Measurements from ENCODE around the gene DNMT3L. TPM values are rescaled to one million over a fixed set of nuclear protein-coding genes. Genes with fewer than 3 reads are reported as not detected.

DNMT3L gene
- polyA plus RNA-seq, 4 donors: 0.72 TPM; not detected in 3

DNA sequence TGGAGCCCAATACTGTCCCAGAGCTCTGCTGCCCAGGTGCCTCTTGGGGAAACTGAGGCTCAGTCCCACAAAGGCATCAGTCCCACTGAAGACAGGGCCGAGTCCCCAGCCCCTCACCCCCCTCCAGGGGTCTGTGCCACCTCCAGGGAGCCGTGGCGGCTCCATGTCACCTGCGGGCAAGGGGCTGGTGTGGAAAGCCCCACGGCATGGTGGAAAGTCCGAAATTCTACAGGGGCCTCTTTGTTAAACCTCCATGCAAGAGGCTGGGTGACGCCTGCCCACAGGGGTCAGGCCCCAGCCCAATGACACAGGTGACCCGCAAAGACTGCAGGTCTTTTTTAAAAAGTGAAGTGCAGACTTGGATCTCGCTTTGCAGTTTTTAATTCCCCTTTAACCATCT is 20.7 kb upstream of the DNMT3L start:
- no peak for DNase-seq (ENCODE audit: low read depth in 4 of 4, low spot score in 3 of 4)

- DNase-seq (ENCODE audit: low read depth in 4 of 4, low spot score in 3 of 4): no peak
Observed at GRCh38 chr21:44281801-44282200, 20.1 kb upstream of the DNMT3L start.

DNA sequence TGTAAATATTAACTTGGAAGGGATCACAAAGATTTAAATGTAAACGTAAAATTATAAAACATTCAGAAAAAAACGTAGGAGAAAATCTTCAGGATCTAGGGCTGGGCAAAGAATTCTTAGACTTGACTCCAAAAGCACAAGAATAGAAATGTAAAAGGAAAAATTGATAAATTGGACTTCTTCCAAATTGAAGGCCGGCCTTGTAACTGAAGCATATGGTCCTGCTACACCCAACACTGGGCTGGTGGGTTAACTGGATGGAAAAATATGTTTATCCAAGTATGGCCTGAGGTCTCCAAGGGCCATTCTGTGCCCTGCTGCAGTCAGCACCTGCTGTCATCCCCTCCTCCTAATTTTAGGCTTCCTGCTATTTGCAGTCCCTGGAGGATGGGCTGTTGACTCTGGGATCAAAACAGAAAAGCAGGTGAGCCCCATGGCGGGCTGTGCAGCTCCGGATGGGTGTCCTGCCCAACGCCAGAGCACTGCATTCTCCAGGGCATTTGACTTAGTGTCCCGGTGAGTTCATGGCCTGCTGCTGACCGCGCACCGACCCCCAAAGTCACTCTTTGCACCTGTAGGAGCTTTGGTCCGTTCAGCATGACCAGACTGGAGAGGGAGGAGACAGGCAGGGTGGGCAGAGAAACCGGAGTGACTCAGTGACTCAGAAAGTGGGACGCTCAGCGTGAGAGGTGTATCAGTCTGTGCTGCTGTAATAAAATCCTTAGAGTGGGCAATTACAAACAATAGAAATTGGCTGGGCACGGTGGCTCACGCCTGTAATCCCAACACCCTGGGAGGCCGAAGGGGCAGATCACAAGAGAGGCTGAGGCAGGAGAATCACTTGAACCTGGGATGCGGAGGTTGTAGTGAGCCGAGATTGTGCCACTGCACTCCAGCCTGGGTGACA is 17.9 kb upstream of the DNMT3L start:
- DNase-seq (ENCODE audit: low read depth in 4 of 4, low spot score in 3 of 4): no peak

- no peak for DNase-seq (ENCODE audit: low read depth in 4 of 4, low spot score in 3 of 4)
Observed at GRCh38 chr21:44275041-44275440, 13.3 kb upstream of the DNMT3L start.

- no peak for DNase-seq (ENCODE audit: low read depth in 4 of 4, low spot score in 3 of 4)
Observed at GRCh38 chr21:44273046-44273445, 11.3 kb upstream of the DNMT3L start.

DNA sequence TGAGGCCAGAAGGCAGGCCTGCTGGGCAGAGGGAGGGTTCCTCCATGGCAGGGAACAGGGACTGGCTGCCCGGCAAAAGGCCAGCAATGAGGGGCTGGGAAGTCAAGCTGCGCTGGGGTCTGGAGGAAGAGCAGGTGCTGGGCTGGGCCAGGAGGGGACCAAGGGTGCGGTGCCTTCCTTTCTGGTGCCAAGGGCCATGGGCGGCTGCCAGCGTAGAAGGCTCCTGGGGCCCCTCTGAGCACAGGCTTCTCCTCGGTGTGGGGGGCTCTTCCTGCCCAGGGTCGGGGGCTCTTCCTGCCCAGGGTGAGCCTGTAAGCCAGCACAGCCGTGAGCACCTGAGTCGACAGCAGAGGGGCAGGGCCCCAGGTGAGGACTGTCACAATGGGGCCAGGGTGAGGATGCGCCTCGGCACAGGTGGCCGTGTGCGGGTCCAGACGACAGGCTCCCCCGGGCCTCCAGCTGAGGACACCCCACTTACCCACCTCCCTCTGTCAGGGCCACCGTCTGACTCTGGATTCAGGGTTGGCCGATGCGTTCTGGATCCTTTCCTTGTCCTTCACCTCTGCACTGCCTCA is 10.7 kb upstream of the DNMT3L start:
- no peak for DNase-seq (ENCODE audit: low read depth in 4 of 4, low spot score in 3 of 4)

DNA sequence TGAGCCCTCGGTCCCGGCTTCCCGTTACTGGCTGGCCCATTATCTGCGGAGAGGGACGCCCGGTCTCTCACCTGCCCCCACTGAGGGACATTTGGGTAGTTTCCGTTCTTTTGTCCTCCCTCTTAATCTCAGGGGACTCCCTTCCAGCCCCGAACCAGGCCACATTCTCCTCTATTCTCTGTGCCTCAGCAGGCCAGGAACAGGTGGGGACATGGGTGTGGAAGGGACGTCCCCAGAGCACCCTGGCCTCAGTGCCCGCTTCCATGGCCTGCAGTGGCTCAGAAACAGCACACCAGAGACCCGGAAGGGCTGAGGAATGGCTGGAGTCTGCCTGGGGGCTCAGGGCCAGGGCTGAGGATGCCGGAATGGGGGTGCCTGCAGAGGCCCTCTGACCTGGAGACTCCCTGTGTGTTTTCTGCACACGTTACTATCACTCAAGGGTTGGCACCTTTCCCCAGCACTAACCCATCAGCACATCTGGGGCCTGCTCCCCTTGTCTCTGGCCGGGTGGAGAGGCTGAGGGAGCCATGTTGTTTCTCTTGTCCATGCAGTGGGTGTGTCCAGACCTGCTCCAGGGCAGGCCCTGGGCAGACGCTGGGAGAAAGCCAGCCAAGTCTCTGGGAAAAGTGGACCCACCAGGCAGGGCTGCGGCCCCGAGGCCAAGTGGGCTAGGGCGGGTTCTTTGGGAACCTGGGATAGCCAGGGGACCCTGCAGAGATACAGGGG is 10.0 kb upstream of the DNMT3L start:
- DNase-seq (ENCODE audit: low read depth in 4 of 4, low spot score in 3 of 4): no peak

GRCh38 chr21:44269090-44269489 is 7.4 kb upstream of the DNMT3L start:
- no peak for DNase-seq (ENCODE audit: low read depth in 4 of 4, low spot score in 3 of 4)

GRCh38 chr21:44267655-44268142 is 6.0 kb upstream of the DNMT3L start:
- DNase-seq (ENCODE audit: low read depth in 4 of 4, low spot score in 3 of 4): no peak

DNA sequence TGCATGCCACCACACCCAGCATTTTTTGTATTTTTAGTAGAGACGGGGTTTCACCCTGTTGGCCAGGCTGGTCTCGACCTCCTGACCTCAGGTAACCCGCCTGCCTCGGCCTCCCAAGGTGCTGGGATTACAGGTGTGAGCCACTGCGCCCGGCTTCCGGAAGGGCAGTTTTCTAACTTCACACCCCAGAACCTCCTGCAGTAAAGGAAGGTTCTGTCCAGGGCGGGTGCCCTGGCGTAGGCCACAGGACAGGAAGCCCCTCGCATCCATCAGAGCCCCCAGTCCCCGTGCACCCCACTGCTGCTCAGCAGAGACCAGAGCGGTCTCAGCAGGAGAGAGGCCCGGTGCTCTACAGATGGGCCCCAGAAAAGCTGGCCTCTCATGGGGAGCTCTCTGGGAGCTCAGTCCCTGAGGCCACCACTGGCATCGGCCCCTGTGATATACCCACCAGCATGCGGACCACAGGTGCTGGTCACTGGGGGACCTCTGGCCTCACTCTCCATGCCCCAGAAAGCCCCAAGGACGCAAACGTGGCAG is 4.1 kb upstream of the DNMT3L start:
- DNase-seq (ENCODE audit: low read depth in 4 of 4, low spot score in 3 of 4): no peak

DNA sequence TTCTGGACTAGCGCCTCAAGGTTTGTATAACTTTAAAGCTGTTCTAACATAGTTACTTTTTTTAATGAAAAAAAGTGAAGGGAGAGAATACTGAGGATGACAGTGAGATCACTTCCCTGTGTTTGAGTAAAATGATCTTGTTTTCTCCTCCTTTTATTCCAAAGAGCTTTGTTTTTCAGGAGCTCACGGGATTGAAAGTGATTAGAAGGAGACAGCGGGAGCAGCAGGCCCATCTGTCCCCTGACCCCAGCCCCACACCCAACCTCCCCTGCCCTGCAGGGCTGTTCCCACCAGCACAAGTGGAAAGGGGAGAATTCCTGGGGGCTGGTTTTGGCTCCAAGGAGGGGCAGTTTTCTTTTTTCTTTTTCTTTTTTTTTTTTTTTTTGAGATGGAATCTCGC is 2.1 kb upstream of the DNMT3L start:
- DNase-seq (ENCODE audit: low read depth in 4 of 4, low spot score in 3 of 4): no peak

GRCh38 chr21:44263221-44263760 is 1.6 kb upstream of the DNMT3L start:
- no peak for DNase-seq (ENCODE audit: low read depth in 4 of 4, low spot score in 3 of 4)

GRCh38 chr21:44262338-44263056 is 800 bp upstream of the DNMT3L start:
- no peak for DNase-seq (ENCODE audit: low read depth in 4 of 4, low spot score in 3 of 4)

- no peak for DNase-seq (ENCODE audit: low read depth in 4 of 4, low spot score in 3 of 4)
Observed at GRCh38 chr21:44260791-44261631, 686 bp downstream of the DNMT3L start.

DNA sequence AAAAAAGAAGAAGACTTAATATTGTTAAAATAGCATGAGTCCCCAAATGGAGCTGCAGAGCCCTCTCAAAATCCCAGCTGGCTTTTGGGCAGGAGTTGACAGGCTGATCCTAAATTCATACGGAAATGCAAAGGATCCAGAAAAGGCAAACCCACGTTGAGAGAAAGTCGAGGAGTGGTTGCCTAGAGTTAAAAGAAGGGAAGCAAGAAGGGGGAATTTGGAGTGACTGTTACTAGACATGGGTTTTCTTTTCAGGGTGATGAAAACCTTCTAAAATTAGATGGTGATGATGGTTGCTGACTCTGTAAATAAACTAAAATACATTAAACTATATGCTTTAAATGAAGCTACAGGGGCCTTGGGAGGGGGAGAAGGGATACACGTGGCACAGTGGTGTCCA is 1.6 kb downstream of the DNMT3L start:
- DNase-seq (ENCODE audit: low read depth in 4 of 4, low spot score in 3 of 4): no peak

DNA sequence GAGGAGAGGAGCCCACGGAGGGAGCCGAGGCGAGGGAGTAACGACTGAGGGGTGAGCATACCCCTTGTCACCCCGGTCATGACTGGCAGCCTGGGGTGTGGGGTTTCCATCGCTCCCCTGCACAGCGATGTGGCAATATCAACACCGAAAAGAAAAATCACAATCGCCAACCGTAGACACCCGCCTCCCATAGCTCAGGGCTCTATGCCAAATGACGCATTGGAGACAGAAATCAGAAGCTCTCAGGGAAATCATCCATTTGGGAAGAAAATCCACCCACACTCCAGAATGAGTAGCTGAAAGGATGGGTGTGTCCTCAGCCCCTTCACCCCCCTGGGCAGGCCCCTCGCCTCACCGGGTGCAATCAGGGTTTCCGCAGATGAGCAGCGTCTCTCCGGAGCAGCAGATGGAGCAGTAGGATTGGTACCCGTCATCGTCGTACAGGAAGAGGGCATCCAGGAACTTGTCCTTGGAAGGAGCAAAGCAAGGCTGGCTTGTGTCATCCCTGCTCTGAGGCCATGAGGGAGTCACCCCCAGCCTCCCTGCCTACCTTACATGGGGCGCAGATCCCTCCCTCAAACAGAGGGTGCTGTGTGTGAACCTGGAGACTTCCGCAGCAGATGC is 2.5 kb downstream of the DNMT3L start:
- no peak for DNase-seq (ENCODE audit: low read depth in 4 of 4, low spot score in 3 of 4)

DNA sequence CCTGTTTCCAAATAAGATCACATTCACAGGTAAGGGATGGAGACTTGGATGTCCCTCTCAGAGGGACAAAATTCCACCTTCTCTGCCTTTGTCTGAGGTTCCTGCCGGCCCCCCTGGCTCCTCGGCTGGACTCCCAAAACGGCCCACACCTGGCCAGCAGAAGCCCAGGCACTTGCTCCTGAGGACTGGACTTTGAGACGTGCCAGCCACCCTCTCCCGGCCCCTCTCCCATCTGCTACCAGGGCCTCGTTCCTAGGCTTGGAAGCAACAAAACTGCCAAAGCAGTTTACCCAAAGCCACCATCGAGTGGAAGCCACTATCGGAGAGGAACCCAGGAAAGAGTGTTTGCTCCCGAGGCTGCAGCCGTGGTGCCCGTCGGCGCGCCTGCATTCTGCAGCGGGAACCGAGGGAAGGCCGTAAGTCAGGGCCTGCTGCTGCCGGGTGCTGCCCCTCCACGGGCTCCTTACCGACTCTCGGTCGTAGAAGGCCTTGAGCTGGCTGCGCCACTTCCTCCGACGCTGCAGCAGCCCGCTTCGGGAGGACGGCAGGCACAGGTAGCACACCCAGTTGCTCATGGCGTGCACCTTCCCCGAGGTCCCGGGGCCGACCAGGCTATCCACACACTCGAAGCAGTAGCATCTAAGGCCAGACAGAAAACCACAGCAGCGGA is 3.5 kb downstream of the DNMT3L start:
- no peak for DNase-seq (ENCODE audit: low read depth in 4 of 4, low spot score in 3 of 4)

DNA sequence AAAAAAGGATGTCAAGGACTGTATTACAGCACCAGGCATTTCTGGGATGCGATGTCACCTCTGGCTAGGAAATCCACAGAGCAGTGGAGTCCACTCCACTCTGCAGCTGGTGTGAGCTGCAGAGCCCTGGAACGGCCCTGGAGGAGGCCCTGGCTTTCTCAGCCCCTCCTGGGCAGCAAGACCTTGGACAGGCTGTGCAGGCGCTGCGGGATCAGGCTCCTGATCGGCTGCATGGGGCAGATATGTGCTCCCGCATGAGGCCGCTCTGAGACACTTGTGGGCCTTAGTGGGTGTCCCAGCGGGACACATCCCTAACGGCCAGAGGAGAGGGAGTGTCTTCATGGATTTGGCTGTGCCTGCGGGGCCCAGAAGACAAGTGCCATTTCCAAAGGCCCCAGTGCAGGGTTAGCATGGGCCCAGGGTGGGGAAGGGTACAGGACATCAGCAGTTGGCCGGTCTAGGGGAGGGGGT is 6.2 kb downstream of the DNMT3L start:
- no peak for DNase-seq (ENCODE audit: low read depth in 4 of 4, low spot score in 3 of 4)
